ENCODE measurements around the gene DKKL1. TPM values are rescaled to one million over a fixed set of nuclear protein-coding genes. Genes with fewer than 3 reads are reported as not detected.
"Not testable (repeated sequence)": the region's sequence is repeated elsewhere in the genome, so short reads cannot be mapped to it uniquely, and the experiment has no call there.

Gene DKKL1
- polyA plus RNA-seq: not detected

GRCh38 chr19:49363268-49364082 lies at the start of gene DKKL1:
DKKL1 (plus strand) TSS chr19:49363877; CDS start chr19:49363999, 122 bp downstream.
- Mint-ChIP-seq H3K36me3 (no peaks in the 10 kb centered on the region), H3K27ac (no peak within 1 kb of the TSS), H3K9me3 (no peaks in the 10 kb centered on the region), H3K27me3 (ENCODE audit: low read depth in 3 of 3) (peaks cover 2 to 16% (median 15%) of the 10 kb centered on the region in 3 donors), H3K4me1 (peaks cover 6 to 11% of the 10 kb centered on the region in 2 donors), H3K4me3 (no peak within 1 kb of the TSS)
- DNase-seq: peak; percentile 56 to 65 (median 60)

DNA sequence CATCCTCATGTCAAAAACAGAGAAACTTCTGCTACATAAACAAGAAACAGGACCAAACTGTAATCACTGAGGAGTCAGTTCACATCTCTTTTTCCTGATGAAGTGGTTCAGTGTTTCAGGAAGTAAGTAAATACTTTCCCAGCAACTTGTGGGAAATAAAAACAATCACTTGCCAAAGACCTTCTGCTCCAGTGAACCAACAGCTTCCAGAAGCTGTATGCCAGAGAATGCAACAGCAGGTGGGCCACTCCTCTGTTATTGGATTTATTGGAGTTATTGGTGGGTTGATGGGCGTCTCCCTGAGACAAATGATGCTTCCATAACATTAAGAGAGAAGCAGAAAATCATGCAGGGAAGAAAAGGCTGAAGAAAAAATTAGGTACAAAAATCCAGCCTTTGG lies 48.6 kb upstream of the DKKL1 start:
- Mint-ChIP-seq H3K36me3 (peaks cover 33 to 60% (median 40%) of the 10 kb centered on the region in 3 donors), H3K4me1 (peaks cover 4 to 19% of the 10 kb centered on the region in 2 donors), H3K9me3 (peaks cover 0 to 12% (median 8%) of the 10 kb centered on the region in 6 donors), H3K4me3 (no peak overlapping the region), H3K27ac (peak overlapping the region in 2 of 6 donors; percentile 16 to 25), H3K27me3 (ENCODE audit: low read depth in 3 of 3) (peaks cover 0 to 1% (median 0%) of the 10 kb centered on the region in 3 donors)
- no peak for DNase-seq

DNA sequence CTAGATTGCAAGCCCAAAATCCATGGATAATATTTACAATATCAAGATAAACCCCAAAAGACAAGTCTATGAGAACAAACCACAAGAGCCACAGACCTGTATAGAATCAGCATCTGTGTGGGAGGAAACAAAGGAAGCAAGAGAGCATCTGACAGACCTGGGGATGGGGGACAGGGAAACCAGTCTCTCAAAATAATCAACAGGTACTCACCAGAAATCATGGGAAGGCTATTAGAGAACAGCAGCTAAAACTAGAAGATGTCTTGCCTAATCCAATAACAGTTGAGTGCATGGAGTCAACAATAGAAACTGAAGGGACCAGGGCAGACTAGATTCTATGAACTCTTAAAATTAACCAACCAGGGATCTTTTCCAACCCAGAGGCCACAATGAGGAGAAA lies 47.4 kb upstream of the DKKL1 start:
- DNase-seq: no peak
- no peak overlapping the region for H3K27ac Mint-ChIP-seq
- peaks cover 28 to 50% (median 38%) of the 10 kb centered on the region in 3 donors for H3K36me3 Mint-ChIP-seq
- H3K4me3 Mint-ChIP-seq: no peak overlapping the region
- no peaks in the 10 kb centered on the region for H3K27me3 Mint-ChIP-seq (ENCODE audit: low read depth in 3 of 3)
- H3K9me3 Mint-ChIP-seq: peaks cover 0 to 15% (median 8%) of the 10 kb centered on the region in 6 donors
- H3K4me1 Mint-ChIP-seq: peaks cover 4 to 19% of the 10 kb centered on the region in 2 donors

- no peaks in the 10 kb centered on the region for H3K27me3 Mint-ChIP-seq (ENCODE audit: low read depth in 3 of 3)
- peaks cover 4 to 19% of the 10 kb centered on the region in 2 donors for H3K4me1 Mint-ChIP-seq
- DNase-seq: no peak
- no peak overlapping the region for H3K4me3 Mint-ChIP-seq
- peaks cover 0 to 15% (median 8%) of the 10 kb centered on the region in 6 donors for H3K9me3 Mint-ChIP-seq
- peaks cover 26 to 52% (median 47%) of the 10 kb centered on the region in 3 donors for H3K36me3 Mint-ChIP-seq
- H3K27ac Mint-ChIP-seq: no peak overlapping the region
Observed at GRCh38 chr19:49318296-49318695, 45.4 kb upstream of the DKKL1 start.

- Mint-ChIP-seq H3K9me3 (peaks cover 0 to 4% (median 0%) of the 10 kb centered on the region in 6 donors), H3K4me1 (peaks cover 20 to 31% of the 10 kb centered on the region in 2 donors), H3K36me3 (peaks cover 12 to 41% (median 32%) of the 10 kb centered on the region in 3 donors), H3K4me3 (no peak within 1 kb of the TSS), H3K27me3 (ENCODE audit: low read depth in 3 of 3) (peaks cover 0 to 3% (median 0%) of the 10 kb centered on the region in 3 donors), H3K27ac (no peak within 1 kb of the TSS)
- no peak for DNase-seq
Observed at GRCh38 chr19:49324801-49325576, 38.7 kb upstream of the DKKL1 start, which contains the start of gene SLC6A16. SLC6A16 (minus strand) TSS chr19:49325191; CDS start chr19:49311347, 13,844 bp downstream.

DNA sequence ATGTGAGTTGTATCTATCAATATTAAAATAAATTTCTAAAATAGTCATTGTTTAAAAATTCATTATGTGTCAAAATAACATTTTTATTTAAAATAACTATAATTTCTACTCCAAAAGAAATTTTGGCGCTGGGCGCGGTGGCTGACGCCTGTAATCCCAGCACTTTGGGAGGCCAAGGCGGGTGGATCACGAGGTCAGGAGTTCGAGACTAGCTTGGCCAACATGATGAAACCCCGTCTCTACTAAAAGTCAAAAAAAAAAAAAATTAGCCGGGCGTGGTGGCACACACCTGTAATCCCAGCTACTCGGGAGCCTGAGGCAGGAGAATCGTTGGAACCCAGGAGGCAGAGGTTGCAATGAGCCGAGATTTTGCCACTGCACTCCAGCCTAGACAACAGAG lies 37.9 kb upstream of the DKKL1 start:
- H3K36me3 Mint-ChIP-seq: peaks cover 17 to 39% (median 37%) of the 10 kb centered on the region in 3 donors
- H3K27me3 Mint-ChIP-seq (ENCODE audit: low read depth in 3 of 3); H3K27ac Mint-ChIP-seq; DNase-seq; H3K4me3 Mint-ChIP-seq; H3K9me3 Mint-ChIP-seq: not testable (repeated sequence)
- peaks cover 23 to 37% of the 10 kb centered on the region in 2 donors for H3K4me1 Mint-ChIP-seq

DNA sequence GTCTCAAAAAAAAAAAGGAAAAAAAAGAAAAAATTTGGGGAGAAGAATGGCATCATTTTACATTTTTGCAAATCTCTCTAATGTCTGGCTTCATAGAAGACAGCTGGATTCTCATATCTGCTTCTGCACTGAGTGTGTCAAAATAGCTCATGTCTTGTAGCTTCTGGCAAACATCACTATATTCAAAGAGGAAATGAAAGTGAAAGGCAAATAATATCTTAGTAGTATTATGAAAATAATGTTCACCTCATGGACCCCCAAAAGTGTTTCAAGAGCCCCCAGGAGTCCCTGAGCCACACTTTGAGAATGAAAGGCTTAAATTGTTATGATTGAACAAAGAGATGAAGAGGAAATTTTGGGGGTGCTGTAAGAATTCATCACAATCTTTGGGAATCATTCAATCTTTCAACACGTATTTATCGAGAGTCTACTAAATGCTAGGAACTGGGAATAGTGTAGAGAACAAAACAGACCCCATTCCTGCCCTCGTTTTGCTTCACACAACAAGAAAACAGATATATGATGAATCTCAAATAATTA lies 37.4 kb upstream of the DKKL1 start:
- Mint-ChIP-seq H3K4me3 (no peak overlapping the region), H3K27me3 (ENCODE audit: low read depth in 3 of 3) (peaks cover 0 to 3% (median 0%) of the 10 kb centered on the region in 3 donors), H3K36me3 (peaks cover 17 to 37% (median 35%) of the 10 kb centered on the region in 3 donors), H3K27ac (no peak overlapping the region), H3K9me3 (no peaks in the 10 kb centered on the region), H3K4me1 (peaks cover 23 to 41% of the 10 kb centered on the region in 2 donors)
- DNase-seq: no peak

- no peak overlapping the region for H3K4me3 Mint-ChIP-seq
- DNase-seq: peak in 1 of 3 donors; percentile 27
- peaks cover 0 to 3% (median 0%) of the 10 kb centered on the region in 3 donors for H3K27me3 Mint-ChIP-seq (ENCODE audit: low read depth in 3 of 3)
- H3K4me1 Mint-ChIP-seq: peaks cover 39 to 58% of the 10 kb centered on the region in 2 donors
- peak overlapping the region in 5 of 6 donors; percentile 18 to 43 (median 21) for H3K27ac Mint-ChIP-seq
- no peaks in the 10 kb centered on the region for H3K9me3 Mint-ChIP-seq
- H3K36me3 Mint-ChIP-seq: peaks cover 14 to 36% (median 33%) of the 10 kb centered on the region in 3 donors
Observed at GRCh38 chr19:49327878-49328544, 35.7 kb upstream of the DKKL1 start.

DNA sequence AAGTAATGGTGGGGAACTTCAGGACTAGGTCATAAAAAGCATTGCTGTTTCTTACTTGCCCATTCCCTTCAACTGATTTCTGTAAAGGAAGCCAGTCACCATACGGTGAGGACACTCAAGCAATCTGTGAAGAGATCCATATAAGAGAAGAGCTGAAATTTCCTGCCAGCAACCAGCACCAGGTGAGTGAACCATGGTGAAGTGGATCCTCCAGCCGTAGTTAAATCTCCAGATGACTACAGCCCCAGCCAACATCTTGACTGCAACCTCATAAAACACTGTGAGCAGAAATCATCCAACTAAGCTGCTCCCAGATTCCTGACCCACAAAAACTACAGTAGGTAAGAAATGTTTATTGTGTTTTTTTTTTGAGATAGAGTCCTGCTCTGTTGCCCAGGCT lies 34.9 kb upstream of the DKKL1 start:
- Mint-ChIP-seq H3K4me3 (no peak overlapping the region), H3K27ac (peak overlapping the region in 1 of 6 donors; percentile 43), H3K4me1 (peaks cover 46 to 65% of the 10 kb centered on the region in 2 donors)

GRCh38 chr19:49331187-49331586 lies 32.5 kb upstream of the DKKL1 start:
- Mint-ChIP-seq H3K4me3 (peak overlapping the region in 2 of 5 donors; percentile 13 to 21), H3K36me3 (peaks cover 13 to 39% (median 26%) of the 10 kb centered on the region in 3 donors), H3K27ac (peak overlapping the region in 5 of 6 donors; percentile 27 to 75 (median 57)), H3K4me1 (peaks cover 60 to 80% of the 10 kb centered on the region in 2 donors)
- H3K9me3 Mint-ChIP-seq; DNase-seq; H3K27me3 Mint-ChIP-seq (ENCODE audit: low read depth in 3 of 3): not testable (repeated sequence)

More for the DNA sequence above, 34.9 kb upstream of the DKKL1 start:
- no peak for DNase-seq
- Mint-ChIP-seq H3K9me3 (no peaks in the 10 kb centered on the region), H3K36me3 (peaks cover 14 to 36% (median 28%) of the 10 kb centered on the region in 3 donors), H3K27me3 (ENCODE audit: low read depth in 3 of 3) (peaks cover 0 to 3% (median 0%) of the 10 kb centered on the region in 3 donors)

GRCh38 chr19:49331616-49332055 lies 32.0 kb upstream of the DKKL1 start:
- H3K9me3 Mint-ChIP-seq: no peaks in the 10 kb centered on the region
- DNase-seq: peak; percentile 24 to 46 (median 35)
- H3K4me3 Mint-ChIP-seq: peak overlapping the region in 3 of 5 donors; percentile 13 to 53 (median 21)
- peaks cover 11 to 38% (median 23%) of the 10 kb centered on the region in 3 donors for H3K36me3 Mint-ChIP-seq
- H3K4me1 Mint-ChIP-seq: peaks cover 63 to 81% of the 10 kb centered on the region in 2 donors
- peaks cover 3 to 8% (median 3%) of the 10 kb centered on the region in 3 donors for H3K27me3 Mint-ChIP-seq (ENCODE audit: low read depth in 3 of 3)
- peak overlapping the region in 5 of 6 donors; percentile 34 to 75 (median 70) for H3K27ac Mint-ChIP-seq

- peak overlapping the region; percentile 86 to 100 (median 97) for H3K4me3 Mint-ChIP-seq
- H3K36me3 Mint-ChIP-seq: peaks cover 15 to 39% (median 25%) of the 10 kb centered on the region in 3 donors
- peaks cover 70 to 87% of the 10 kb centered on the region in 2 donors for H3K4me1 Mint-ChIP-seq
- peak overlapping the region; percentile 91 to 99 (median 96) for H3K27ac Mint-ChIP-seq
- not testable (repeated sequence) for H3K9me3 Mint-ChIP-seq; H3K27me3 Mint-ChIP-seq (ENCODE audit: low read depth in 3 of 3); DNase-seq
Observed at GRCh38 chr19:49332691-49333417, 30.8 kb upstream of the DKKL1 start.
